ENCODE data around the gene EPN1. TPM values are rescaled to one million over a fixed set of nuclear protein-coding genes. Genes with fewer than 3 reads are reported as not detected.
A peak's percentile ranks its signal among the peaks of the same experiment; 100 is the strongest.

The EPN1 gene
- total and polyA plus RNA-seq, 7 donors: 22.8 to 162 (median 54.3) TPM

- whole genome bisulfite sequencing, 2 donors: 84 to 89% methylated on average over 17 of the region's 17 CpGs
- DNase-seq: no peak
- Histone ChIP-seq H3K4me3 (peak overlapping the region; percentile 86 to 98 (median 90)), H3K4me1 (peaks cover 0 to 52% (median 43%) of the 10 kb centered on the region in 4 donors), H3K27ac (peak overlapping the region; percentile 89 to 94 (median 92)), H3K36me3 (peaks cover 0 to 25% (median 6%) of the 10 kb centered on the region in 4 donors), H3K27me3 (no peaks in the 10 kb centered on the region), H3K9me3 (no peaks in the 10 kb centered on the region)
- intact Hi-C loops (cut with DNase I): loop anchor here (10.0 kb wide), 1 partner anchor 535 kb away; the partner anchor contains the start of gene PPP1R12C
- TF ChIP-seq EP300 (IDR thresholded peaks at IDR 0.05) (no peak), POLR2A (IDR thresholded peaks at IDR 0.05) (no peak), POLR2AphosphoS5 (IDR thresholded peaks at IDR 0.05) (no peak), CTCF (IDR thresholded peaks at IDR 0.05) (no peak)
Observed at GRCh38 chr19:55649268-55650125, 25.5 kb upstream of the EPN1 start.

GRCh38 chr19:55650126-55650557, 24.9 kb upstream of the EPN1 start:
- peaks cover 0 to 20% (median 5%) of the 10 kb centered on the region in 4 donors for H3K36me3 ChIP-seq
- WGBS, 2 donors: 90 to 91% methylated on average over 4 of the region's 4 CpGs
- H3K4me1 ChIP-seq: peaks cover 0 to 45% (median 37%) of the 10 kb centered on the region in 4 donors
- H3K9me3 ChIP-seq: no peaks in the 10 kb centered on the region
- H3K4me3 ChIP-seq: no peak overlapping the region
- H3K27ac ChIP-seq: peak overlapping the region in 1 of 4 donors; percentile 94
- intact Hi-C loops (cut with DNase I): loop anchor here (10.0 kb wide), 1 partner anchor 535 kb away; the partner anchor contains the start of gene PPP1R12C
- TF ChIP-seq POLR2A (IDR thresholded peaks at IDR 0.05) (no peak), POLR2AphosphoS5 (IDR thresholded peaks at IDR 0.05) (no peak), CTCF (IDR thresholded peaks at IDR 0.05) (no peak), EP300 (IDR thresholded peaks at IDR 0.05) (no peak)
- DNase-seq: no peak
- H3K27me3 ChIP-seq: no peaks in the 10 kb centered on the region

- TF ChIP-seq CTCF (IDR thresholded peaks at IDR 0.05) (no peak), POLR2A (IDR thresholded peaks at IDR 0.05) (no peak), EP300 (IDR thresholded peaks at IDR 0.05) (no peak)
- no peaks in the 10 kb centered on the region for H3K9me3 ChIP-seq
- 94 to 95% methylated on average over 17 of the region's 17 CpGs for WGBS, 2 donors
- intact Hi-C loops (cut with DNase I): loop anchor here (10.0 kb wide), 1 partner anchor 536 kb away; the partner anchor contains the start of gene PPP1R12C
- H3K4me3 ChIP-seq: no peak overlapping the region
- H3K4me1 ChIP-seq: peaks cover 0 to 44% (median 38%) of the 10 kb centered on the region in 4 donors
- peaks cover 0 to 14% (median 4%) of the 10 kb centered on the region in 4 donors for H3K36me3 ChIP-seq
- no peak for DNase-seq
- no peaks in the 10 kb centered on the region for H3K27me3 ChIP-seq
- H3K27ac ChIP-seq: no peak overlapping the region
Observed at GRCh38 chr19:55650602-55651230, 24.3 kb upstream of the EPN1 start.

GRCh38 chr19:55651236-55651635, 23.8 kb upstream of the EPN1 start:
- Histone ChIP-seq H3K4me1 (peaks cover 0 to 49% (median 43%) of the 10 kb centered on the region in 4 donors), H3K4me3 (no peak overlapping the region), H3K9me3 (no peaks in the 10 kb centered on the region), H3K27me3 (no peaks in the 10 kb centered on the region), H3K36me3 (peaks cover 0 to 9% (median 4%) of the 10 kb centered on the region in 4 donors), H3K27ac (no peak overlapping the region)
- intact Hi-C loops (cut with DNase I): loop anchor here (10.0 kb wide), 1 partner anchor 536 kb away; the partner anchor contains the start of gene PPP1R12C
- no peak for TF ChIP-seq POLR2AphosphoS5 (IDR thresholded peaks at IDR 0.05)
- no peak for TF ChIP-seq EP300 (IDR thresholded peaks at IDR 0.05)
- no peak for TF ChIP-seq POLR2A (IDR thresholded peaks at IDR 0.05)
- no peak for TF ChIP-seq CTCF (IDR thresholded peaks at IDR 0.05)
- no peak for DNase-seq
- 84 to 93% methylated on average over 18 of the region's 18 CpGs for WGBS, 2 donors
